Peyer's patch (tissue), 4 donors: ENCODE data around the gene PODXL2. TPM values are rescaled to one million over a fixed set of nuclear protein-coding genes. Genes with fewer than 3 reads are reported as not detected.

Experiments used
- DNase-seq, 3 donors: peaks; one replicate each; pipeline ENCODE4 v3.0.0-alpha.2; 2017 to 2019
- H3K27ac ChIP-seq, 4 donors: fragments of 200-600 bp; sonication (generic); one replicate each; pipeline ENCODE4 v1.5.1; 2016 to 2019
- H3K27me3 ChIP-seq, 2 donors: fragments of 200-600 bp; sonication (generic); one replicate each; pipeline ENCODE4 v1.5.1; 2019
- H3K36me3 ChIP-seq, 3 donors: fragments of 200-600 bp; sonication (generic); one replicate each; pipeline ENCODE4 v1.5.1; 2016 to 2019
- H3K4me1 ChIP-seq, 4 donors: fragments of 200-600 bp; sonication (generic); one replicate each; pipeline ENCODE4 v1.5.1; 2016 to 2019
- H3K4me3 ChIP-seq, 4 donors: fragments of 200-600 bp; sonication (generic); 1 replicate in 3 of 4; 2 replicates in 1 of 4; pipeline ENCODE4 v1.5.1; 2016 to 2019; ENCODE audit warnings: mild to moderate bottlenecking in 1 of 4
- H3K9me3 ChIP-seq, 4 donors: fragments of 200-600 bp; sonication (generic); one replicate each; pipeline ENCODE4 v1.5.1; 2016 to 2019; ENCODE audit warnings: mild to moderate bottlenecking in 1 of 4
- POLR2A ChIP-seq, 2 donors: fragments of 450-650 bp; IDR thresholded peaks; one replicate each; pipeline ENCODE4 v1.5.1; 2017; ENCODE audit warnings: antibody characterized with exemption in 2 of 2, mild to moderate bottlenecking in 2 of 2, moderate library complexity in 2 of 2
- total RNA-seq, 4 donors: library from RNA; depleted of rRNA; stranded (reverse); fragments of >200 nt; gene quantifications; one replicate each; pipeline ENCODE4 v1.1.0, GENCODE V29; 2016
- TF ChIP-seq, protein P1 (sequence below), 6 experiments: fragments of 450-650 bp in 4 of 6; fragments of 200-600 bp in 2 of 6; sonication (generic) in 1 of 6; IDR thresholded peaks; one replicate each; pipeline ENCODE4 v1.5.1; 2017 to 2019; ENCODE audit warnings: antibody characterized with exemption in 6 of 6, mild to moderate bottlenecking in 3 of 6, moderate library complexity in 1 of 6

The PODXL2 gene
- total RNA-seq, 4 donors from 2014 or later: 7.4 to 15.6 (median 9.9) TPM

DNA sequence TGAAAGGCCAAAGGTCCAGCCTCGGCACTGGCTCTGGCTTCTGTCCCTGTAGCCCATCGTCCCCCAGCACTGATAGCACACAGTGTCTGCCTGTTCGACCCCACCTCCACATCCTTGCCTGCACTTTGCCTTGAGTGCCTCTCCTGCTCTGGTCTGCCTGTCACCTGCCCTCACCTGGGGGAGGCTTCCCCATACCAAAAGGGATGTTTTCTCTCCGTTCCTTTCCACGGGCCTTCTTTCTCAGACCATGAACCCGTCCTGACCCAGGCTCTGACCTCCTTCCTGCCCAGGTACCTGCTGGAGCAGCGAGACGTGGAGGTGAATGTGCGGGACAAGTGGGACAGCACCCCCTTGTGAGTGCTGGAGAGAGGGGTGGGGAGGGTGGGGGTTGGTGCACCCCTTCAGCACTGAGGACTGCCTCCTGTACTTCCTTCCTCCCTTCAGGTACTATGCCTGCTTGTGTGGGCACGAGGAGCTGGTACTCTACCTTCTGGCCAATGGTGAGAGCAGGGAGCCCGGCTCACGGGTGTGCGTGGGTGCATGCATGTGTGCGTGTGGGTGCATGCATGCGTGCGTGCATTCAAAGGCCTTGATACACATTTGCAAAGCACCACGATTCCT is 45.2 kb downstream of the PODXL2 start:
- peak overlapping the region in 3 of 4 donors; percentile 92 to 99 (median 98) for H3K4me3 ChIP-seq
- peak in 2 of 3 donors; percentile 37 to 44 for DNase-seq

DNA sequence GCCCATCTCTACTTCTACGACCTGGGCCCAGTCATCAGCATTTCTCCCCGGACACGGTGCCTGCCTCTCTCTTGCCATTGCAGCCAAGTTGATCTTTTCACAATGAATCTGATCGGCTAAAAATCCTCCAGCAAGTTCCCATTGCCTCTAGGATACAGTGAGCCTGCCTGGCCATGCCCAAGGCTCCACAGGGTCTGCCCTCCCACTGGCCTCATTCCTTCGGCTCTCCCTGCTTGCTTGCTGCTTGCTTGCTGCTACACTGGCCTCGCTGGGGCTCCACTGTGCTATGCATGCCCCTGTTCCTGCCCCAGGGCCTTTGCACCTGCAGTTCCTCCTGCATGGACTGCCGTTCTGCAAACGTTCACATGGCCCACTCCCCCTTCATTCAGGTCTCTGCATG is 45.8 kb downstream of the PODXL2 start:
- TF ChIP-seq, protein P1, sequence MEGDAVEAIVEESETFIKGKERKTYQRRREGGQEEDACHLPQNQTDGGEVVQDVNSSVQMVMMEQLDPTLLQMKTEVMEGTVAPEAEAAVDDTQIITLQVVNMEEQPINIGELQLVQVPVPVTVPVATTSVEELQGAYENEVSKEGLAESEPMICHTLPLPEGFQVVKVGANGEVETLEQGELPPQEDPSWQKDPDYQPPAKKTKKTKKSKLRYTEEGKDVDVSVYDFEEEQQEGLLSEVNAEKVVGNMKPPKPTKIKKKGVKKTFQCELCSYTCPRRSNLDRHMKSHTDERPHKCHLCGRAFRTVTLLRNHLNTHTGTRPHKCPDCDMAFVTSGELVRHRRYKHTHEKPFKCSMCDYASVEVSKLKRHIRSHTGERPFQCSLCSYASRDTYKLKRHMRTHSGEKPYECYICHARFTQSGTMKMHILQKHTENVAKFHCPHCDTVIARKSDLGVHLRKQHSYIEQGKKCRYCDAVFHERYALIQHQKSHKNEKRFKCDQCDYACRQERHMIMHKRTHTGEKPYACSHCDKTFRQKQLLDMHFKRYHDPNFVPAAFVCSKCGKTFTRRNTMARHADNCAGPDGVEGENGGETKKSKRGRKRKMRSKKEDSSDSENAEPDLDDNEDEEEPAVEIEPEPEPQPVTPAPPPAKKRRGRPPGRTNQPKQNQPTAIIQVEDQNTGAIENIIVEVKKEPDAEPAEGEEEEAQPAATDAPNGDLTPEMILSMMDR (IDR thresholded peaks at IDR 0.05): no peak
- no peak for TF ChIP-seq POLR2A (IDR thresholded peaks at IDR 0.05)
- peak in 2 of 3 donors; percentile 31 to 42 for DNase-seq
- peaks cover 0 to 20% (median 7%) of the 10 kb centered on the region in 4 donors for H3K4me1 ChIP-seq
- H3K9me3 ChIP-seq: no peaks in the 10 kb centered on the region
- no peak overlapping the region for H3K4me3 ChIP-seq
- no peaks in the 10 kb centered on the region for H3K27me3 ChIP-seq
- H3K27ac ChIP-seq: no peak overlapping the region
- peaks cover 0 to 21% (median 0%) of the 10 kb centered on the region in 3 donors for H3K36me3 ChIP-seq

More for the DNA sequence above, 45.2 kb downstream of the PODXL2 start:
- Histone ChIP-seq H3K27ac (peak overlapping the region in 1 of 4 donors; percentile 87), H3K4me1 (peaks cover 0 to 20% (median 7%) of the 10 kb centered on the region in 4 donors), H3K9me3 (no peaks in the 10 kb centered on the region), H3K36me3 (peaks cover 0 to 21% (median 0%) of the 10 kb centered on the region in 3 donors), H3K27me3 (no peaks in the 10 kb centered on the region)
- no peak for TF ChIP-seq POLR2A (IDR thresholded peaks at IDR 0.05)
- TF ChIP-seq, protein P1 (IDR thresholded peaks at IDR 0.05): no peak

DNA sequence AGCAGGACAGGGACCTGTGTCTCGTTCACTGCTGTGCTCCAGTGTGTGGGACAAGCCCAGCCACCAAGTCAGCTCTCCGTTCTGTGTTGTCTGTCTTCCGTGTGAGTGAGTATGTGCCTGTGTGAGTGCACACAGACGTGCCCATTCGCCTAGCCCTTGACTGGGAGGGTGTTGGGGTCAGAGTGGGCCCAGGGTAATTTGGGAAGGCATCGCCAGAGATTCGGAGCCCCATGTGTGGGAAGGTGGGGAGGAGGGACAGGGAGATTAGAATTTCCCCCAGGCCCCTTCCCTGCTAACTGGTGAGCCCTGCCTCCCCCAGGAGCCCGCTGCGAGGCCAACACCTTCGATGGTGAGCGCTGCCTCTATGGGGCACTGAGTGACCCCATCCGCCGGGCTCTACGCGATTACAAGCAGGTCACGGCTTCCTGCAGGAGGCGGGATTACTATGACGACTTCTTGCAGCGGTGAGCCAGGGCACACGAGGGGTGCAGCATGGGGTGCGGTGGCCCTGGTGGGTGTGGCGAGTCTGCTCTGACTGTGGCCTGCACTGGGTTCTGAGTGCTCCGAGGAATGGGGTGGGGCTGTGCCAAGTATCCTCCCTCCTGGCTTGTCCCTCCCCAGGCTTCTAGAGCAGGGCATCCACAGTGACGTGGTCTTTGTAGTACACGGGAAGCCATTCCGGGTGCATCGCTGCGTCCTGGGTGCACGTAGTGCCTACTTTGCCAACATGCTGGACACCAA is 46.8 kb downstream of the PODXL2 start:
- peak in 2 of 3 donors; percentile 34 to 43 for DNase-seq
- Histone ChIP-seq H3K4me1 (peaks cover 0 to 20% (median 7%) of the 10 kb centered on the region in 4 donors), H3K27me3 (no peaks in the 10 kb centered on the region), H3K27ac (no peak overlapping the region), H3K4me3 (no peak overlapping the region), H3K36me3 (peaks cover 0 to 21% (median 0%) of the 10 kb centered on the region in 3 donors), H3K9me3 (no peaks in the 10 kb centered on the region)
- TF ChIP-seq POLR2A (IDR thresholded peaks at IDR 0.05): no peak
- TF ChIP-seq, protein P1 (IDR thresholded peaks at IDR 0.05): no peak

DNA sequence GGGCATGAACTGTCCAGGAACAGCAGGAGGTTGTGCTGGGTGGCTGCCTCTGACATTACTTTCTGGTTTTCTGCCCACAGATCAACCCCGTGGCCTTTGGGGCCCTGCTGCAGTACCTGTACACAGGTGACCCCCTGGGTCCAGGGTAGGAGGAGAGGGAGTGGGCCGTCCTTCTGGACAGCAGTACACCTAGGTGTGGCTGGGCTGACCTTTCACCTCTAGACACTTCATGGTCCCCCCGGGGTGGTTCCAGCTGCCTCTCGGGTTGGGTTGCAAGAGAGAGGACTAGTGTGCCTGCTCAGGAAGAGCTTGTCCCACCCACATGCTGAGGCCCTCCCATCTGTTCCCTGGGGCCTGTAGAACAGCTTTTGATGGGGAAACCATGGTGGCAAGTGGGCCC is 47.5 kb downstream of the PODXL2 start:
- H3K9me3 ChIP-seq: no peaks in the 10 kb centered on the region
- no peak overlapping the region for H3K27ac ChIP-seq
- H3K4me3 ChIP-seq: no peak overlapping the region
- TF ChIP-seq, protein P1 (IDR thresholded peaks at IDR 0.05): no peak
- TF ChIP-seq POLR2A (IDR thresholded peaks at IDR 0.05): no peak
- peak in 2 of 3 donors; percentile 10 to 45 for DNase-seq
- H3K27me3 ChIP-seq: no peaks in the 10 kb centered on the region
- peaks cover 0 to 21% (median 0%) of the 10 kb centered on the region in 3 donors for H3K36me3 ChIP-seq
- peaks cover 0 to 18% (median 7%) of the 10 kb centered on the region in 4 donors for H3K4me1 ChIP-seq

DNA sequence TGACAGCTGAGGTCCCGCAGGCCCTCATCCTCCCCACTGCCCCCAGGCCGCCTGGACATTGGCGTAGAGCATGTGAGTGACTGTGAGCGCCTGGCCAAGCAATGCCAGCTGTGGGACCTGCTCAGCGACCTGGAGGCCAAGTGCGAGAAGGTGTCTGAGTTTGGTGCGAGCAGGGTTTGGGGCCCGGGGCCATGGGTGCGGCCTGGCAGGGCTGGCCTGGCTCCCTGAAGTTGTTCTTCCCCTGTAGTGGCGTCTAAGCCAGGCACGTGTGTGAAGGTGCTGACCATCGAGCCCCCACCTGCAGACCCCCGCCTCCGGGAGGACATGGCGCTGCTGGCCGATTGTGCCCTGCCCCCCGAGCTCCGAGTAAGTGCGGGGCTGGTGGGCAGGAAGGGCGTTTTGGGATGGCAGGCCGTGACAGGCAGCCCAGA is 48.0 kb downstream of the PODXL2 start:
- DNase-seq: peak in 2 of 3 donors; percentile 37 to 41
- peaks cover 0 to 21% (median 0%) of the 10 kb centered on the region in 3 donors for H3K36me3 ChIP-seq
- H3K9me3 ChIP-seq: no peaks in the 10 kb centered on the region

More for the DNA sequence above, 48.0 kb downstream of the PODXL2 start:
- Histone ChIP-seq H3K27ac (no peak overlapping the region), H3K27me3 (no peaks in the 10 kb centered on the region), H3K4me3 (no peak overlapping the region), H3K4me1 (peaks cover 0 to 13% (median 5%) of the 10 kb centered on the region in 4 donors)
- TF ChIP-seq, protein P1 (IDR thresholded peaks at IDR 0.05): no peak
